Measurements from ENCODE around the gene ANKEF1.

The ANKEF1 gene

DNA sequence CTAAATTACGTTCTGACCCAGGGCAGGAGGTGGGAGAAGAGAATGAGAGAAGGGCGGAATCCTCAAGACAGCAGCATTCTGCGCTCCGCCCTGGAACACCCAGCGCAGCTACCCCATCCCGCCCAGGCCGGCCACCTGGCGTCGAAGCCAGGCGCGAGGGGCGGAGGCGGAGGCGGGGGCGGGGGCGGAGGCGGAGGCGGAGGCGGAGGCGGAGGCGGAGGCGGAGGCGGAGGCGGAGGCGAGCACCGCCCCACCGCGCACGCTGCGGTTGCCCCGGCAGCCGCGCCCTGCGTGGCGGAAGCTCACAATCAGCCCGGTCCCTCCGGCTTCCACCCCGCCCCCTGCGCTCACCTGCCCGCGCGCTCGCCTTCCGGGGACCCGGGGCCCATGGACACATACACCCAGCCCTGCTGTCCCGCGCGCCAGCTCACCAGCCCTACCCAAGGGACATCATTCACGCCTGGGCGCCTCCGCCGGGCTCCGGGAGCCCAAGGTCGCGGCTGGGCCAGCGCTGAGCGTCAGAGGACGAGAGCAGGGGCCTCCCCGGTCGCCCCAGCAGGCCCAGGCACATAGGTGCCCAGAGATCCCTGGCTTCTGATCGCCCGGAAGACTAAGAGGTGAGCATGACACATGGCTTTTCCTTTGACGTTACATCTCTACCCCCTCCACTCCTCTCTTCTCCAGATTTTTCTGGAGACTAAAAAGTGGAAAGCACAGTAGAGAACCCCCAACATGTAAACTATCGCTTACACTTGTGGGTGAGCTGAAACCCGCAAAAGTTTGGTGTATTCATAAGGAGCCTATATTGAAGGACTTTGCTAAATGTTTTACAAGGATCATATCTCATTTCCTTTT, at the start of gene ANKEF1:
ANKEF1 (plus strand) TSS at position 271 of the 855 bp plus-strand sequence. CDS start 3,315 bp downstream, outside the sequence.
- no peaks in the 10 kb centered on the region for H3K4me1 ChIP-seq (ENCODE audit: insufficient read depth, low read length)

DNA sequence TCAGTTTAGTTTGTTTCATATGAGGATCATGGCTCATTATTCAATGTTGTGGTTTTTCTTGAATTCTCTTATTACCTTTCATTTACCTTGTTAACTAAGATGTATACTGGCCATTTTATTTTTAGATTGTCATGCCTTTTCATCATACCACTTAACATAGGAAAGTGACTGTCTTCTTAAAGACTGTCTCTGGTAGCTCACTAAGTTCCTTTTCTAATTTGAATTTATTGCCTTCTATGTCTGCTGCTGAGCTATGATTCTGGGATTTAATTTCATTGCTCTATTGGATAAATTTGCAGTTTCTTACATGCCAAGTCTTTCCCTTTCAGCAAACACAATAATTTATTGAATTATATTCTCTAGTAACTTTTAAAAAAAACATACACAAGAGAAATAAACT, 49.5 kb upstream of the ANKEF1 start:
- H3K4me1 ChIP-seq (ENCODE audit: insufficient read depth, low read length) = no peaks in the 10 kb centered on the region

More for the DNA sequence above, at the start of gene ANKEF1:
- no peaks in the 10 kb centered on the region for H3K9me3 ChIP-seq (ENCODE audit: control insufficient read depth, insufficient read depth, low read length)
- peaks cover 4% of the 10 kb centered on the region; the same call in 1 of the 2 replicates for H3K36me3 ChIP-seq (ENCODE audit: insufficient read depth, low read length)
- H3K9ac ChIP-seq (ENCODE audit: low read depth, low read length) = peak within 1 kb of the TSS; percentile 79

DNA sequence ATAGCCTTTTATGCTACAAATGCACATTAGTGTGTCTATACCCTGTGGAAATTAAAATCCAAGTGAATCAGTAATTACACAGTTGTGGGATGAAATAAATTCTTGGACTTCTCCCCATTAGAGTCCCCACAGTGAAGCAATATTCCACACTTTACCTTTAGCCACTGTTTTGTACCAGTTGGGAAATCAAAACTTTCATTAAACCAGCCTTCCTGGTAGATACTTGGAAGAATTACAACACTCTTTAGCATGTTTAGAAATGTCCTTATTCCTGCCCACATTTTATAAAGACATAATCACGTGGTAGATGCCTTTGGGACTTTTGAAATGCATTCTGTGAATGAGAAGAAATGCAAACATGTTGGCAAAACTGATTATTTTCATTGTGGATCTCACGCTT, 49.0 kb upstream of the ANKEF1 start:
- H3K36me3 ChIP-seq (ENCODE audit: insufficient read depth, low read length) = no peaks in the 10 kb centered on the region
- no peaks in the 10 kb centered on the region for H3K4me1 ChIP-seq (ENCODE audit: insufficient read depth, low read length)
- no peak overlapping the region for H3K9ac ChIP-seq (ENCODE audit: low read depth, low read length)
- H3K9me3 ChIP-seq (ENCODE audit: control insufficient read depth, insufficient read depth, low read length) = no peaks in the 10 kb centered on the region

More for the DNA sequence above, 49.5 kb upstream of the ANKEF1 start:
- Histone ChIP-seq H3K36me3 (ENCODE audit: insufficient read depth, low read length) (no peaks in the 10 kb centered on the region), H3K9me3 (ENCODE audit: control insufficient read depth, insufficient read depth, low read length) (no peaks in the 10 kb centered on the region), H3K9ac (ENCODE audit: low read depth, low read length) (no peak overlapping the region)

DNA sequence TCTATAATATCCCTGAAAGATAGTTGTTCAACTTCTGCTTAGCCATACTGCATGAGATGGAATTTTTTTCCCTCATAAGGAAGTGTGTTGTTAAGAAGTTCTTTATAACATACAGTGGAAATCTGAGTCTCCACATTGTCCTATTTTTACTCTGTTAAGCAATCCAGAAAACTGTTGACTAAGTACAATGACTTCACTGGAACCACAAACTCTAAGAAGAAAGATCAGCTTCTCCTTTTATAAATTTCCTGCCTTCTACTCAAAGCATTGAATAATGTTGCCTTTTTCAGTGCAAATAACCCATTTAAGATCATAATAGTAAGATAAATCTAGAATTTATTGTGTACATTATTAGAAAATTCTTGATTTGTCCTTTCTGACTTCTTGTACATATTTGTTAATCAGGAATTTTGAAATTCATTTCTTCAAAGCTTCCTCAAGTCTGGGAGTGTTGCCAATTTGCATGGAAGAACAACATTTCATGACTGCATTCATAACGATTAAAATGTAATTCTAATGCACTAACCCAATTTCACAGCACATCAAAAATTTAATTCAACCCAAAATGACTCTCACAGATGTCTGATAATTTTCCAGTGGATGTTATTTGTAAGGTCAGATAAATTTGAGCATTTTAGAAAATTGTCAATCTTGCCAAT, 45.6 kb upstream of the ANKEF1 start:
- H3K9me3 ChIP-seq (ENCODE audit: control insufficient read depth, insufficient read depth, low read length) = no peaks in the 10 kb centered on the region
- H3K9ac ChIP-seq (ENCODE audit: low read depth, low read length) = no peak overlapping the region
- no peaks in the 10 kb centered on the region for H3K36me3 ChIP-seq (ENCODE audit: insufficient read depth, low read length)
- H3K4me1 ChIP-seq (ENCODE audit: insufficient read depth, low read length) = no peaks in the 10 kb centered on the region

DNA sequence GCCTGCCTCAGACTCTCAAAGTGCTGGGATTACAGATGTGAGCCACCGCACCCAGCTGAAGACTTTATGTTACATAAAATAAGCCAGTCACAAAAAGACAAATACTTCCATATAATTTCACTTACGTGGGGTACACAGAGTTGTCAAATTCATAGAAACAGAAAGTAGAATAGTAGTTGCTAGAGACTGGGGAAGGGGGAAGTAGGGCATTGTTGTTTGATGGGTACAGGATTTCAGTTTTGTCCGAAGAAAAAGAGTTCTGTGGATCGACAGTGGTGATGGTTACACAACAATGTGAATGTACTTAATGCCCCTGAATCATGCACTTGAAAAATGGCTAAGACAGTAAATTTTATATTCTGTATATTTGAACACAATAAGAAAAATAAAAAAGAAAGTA, 41.6 kb upstream of the ANKEF1 start:
- H3K9ac ChIP-seq (ENCODE audit: low read depth, low read length) = no peak overlapping the region
- H3K9me3 ChIP-seq (ENCODE audit: control insufficient read depth, insufficient read depth, low read length) = no peaks in the 10 kb centered on the region
- no peaks in the 10 kb centered on the region for H3K4me1 ChIP-seq (ENCODE audit: insufficient read depth, low read length)
- H3K36me3 ChIP-seq (ENCODE audit: insufficient read depth, low read length) = no peaks in the 10 kb centered on the region

DNA sequence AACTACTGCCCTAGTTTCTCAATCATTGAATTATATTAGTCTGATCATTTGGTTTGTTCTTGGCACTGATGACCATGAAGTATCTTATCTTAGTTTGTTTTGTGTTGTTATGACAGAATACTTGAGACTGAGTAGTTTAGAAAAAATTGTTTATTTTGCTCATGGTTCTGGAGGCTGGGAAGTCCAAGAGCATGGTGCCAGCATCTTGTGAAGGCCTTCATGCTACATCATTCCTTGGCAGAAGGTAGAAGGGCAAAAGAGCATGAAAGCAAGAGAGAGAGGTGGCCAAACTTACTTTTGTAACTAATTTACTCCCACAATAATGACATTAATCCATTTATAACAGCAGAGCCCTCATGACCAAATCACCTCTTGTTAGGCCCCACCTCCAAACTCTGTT, 40.1 kb upstream of the ANKEF1 start:
- H3K9ac ChIP-seq (ENCODE audit: low read depth, low read length) = no peak overlapping the region
- no peaks in the 10 kb centered on the region for H3K4me1 ChIP-seq (ENCODE audit: insufficient read depth, low read length)
- H3K9me3 ChIP-seq (ENCODE audit: control insufficient read depth, insufficient read depth, low read length) = no peaks in the 10 kb centered on the region
- no peaks in the 10 kb centered on the region for H3K36me3 ChIP-seq (ENCODE audit: insufficient read depth, low read length)

DNA sequence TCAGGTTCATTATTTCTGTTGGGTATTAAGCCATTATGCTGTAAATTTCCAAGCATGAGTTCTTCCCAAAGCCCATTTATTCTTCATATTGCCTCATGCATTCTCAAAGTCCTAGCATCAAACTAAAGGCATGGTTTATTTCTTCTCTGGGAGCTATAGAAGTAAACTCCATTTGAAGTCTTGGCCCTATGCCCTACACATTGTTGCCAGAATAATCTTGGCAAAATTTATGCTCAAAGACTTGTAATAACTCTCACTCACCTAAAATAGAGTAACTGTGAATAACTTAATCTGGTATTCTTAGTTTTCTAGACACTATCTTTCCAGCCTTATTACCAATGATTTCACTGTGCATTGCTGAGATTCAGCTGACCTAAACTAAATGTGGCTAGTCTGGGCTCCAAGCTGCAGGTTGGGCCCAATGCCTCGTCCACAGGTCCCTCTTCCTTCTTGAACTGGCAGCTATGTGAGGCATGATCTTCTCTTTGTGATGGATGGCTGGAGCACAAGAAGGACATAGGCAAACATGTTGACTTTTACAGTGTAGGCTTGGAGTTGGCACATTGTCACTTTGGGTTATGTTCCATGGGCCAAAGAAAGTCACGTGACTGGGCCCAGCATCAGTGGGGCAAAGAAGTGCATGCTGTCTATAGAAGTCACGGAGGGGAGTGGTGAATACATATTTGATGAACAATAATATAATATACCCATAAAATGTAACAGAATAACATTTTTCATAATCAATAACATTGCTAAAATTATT, 39.1 kb upstream of the ANKEF1 start:
- Histone ChIP-seq H3K4me1 (ENCODE audit: insufficient read depth, low read length) (no peaks in the 10 kb centered on the region), H3K9me3 (ENCODE audit: control insufficient read depth, insufficient read depth, low read length) (no peaks in the 10 kb centered on the region), H3K36me3 (ENCODE audit: insufficient read depth, low read length) (no peaks in the 10 kb centered on the region), H3K9ac (ENCODE audit: low read depth, low read length) (no peak overlapping the region)

DNA sequence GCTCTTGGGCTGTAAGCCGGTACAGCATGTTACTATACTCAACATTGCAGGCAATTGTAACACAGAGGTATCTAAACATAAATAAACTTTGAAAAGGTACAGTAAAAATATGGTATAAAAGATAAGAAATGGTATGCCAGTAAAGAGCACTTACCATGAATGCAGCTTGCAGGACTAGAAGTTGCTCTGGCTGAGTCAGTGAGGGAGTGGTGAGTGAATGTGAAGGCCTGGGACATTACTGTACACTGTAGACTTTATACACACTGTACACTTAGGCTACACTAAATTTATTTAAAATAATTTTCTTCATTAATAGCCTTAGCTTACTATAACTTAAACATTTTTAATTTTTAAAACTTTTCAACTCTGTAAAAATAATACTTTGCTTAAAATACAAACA, 37.8 kb upstream of the ANKEF1 start:
- Histone ChIP-seq H3K36me3 (ENCODE audit: insufficient read depth, low read length) (no peaks in the 10 kb centered on the region), H3K9ac (ENCODE audit: low read depth, low read length) (no peak overlapping the region), H3K4me1 (ENCODE audit: insufficient read depth, low read length) (no peaks in the 10 kb centered on the region), H3K9me3 (ENCODE audit: control insufficient read depth, insufficient read depth, low read length) (no peaks in the 10 kb centered on the region)

DNA sequence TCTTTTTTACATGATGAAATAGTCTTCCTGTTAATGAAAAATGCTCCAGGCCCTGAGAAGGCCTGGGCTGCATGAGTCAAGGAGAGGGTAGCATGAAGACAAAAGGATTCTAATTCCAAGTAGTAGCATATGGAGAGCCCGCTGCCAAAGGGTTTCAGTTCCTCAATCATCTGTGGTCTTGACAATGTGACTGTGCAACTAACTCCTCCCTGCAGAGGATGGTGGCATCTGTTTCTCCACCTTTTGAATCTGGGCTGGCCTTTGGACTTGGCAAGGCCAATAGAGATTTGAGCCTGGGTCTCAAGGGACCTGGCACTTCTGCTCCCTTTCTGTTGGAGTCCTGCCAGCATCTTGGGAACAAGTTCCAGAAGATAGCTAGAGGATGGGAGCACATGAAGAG, 35.1 kb upstream of the ANKEF1 start:
- Histone ChIP-seq H3K36me3 (ENCODE audit: insufficient read depth, low read length) (no peaks in the 10 kb centered on the region), H3K9ac (ENCODE audit: low read depth, low read length) (no peak overlapping the region), H3K4me1 (ENCODE audit: insufficient read depth, low read length) (no peaks in the 10 kb centered on the region), H3K9me3 (ENCODE audit: control insufficient read depth, insufficient read depth, low read length) (no peaks in the 10 kb centered on the region; the same call in 1 of the 2 replicates)

DNA sequence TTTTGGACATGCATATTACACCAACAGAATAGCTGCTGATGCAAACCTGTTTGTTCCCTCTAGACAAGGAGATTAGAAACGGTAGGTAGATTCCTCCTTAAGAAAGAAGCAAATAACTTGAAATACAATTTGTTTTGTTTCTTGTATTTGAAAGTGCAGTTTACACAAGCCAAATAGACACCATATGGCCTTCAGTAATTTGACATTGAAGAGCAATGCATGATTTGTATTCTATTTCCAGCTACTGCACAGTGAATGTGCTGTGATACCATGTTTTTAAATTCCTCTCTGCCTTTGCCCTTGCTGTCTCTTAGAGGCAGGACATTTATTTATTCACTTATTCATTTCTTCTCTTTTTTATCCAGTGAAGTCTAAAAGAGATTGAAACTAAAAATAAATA, 31.9 kb upstream of the ANKEF1 start:
- no peaks in the 10 kb centered on the region for H3K36me3 ChIP-seq (ENCODE audit: insufficient read depth, low read length)
- H3K9me3 ChIP-seq (ENCODE audit: control insufficient read depth, insufficient read depth, low read length) = no peaks in the 10 kb centered on the region; the same call in 1 of the 2 replicates
- no peak overlapping the region for H3K9ac ChIP-seq (ENCODE audit: low read depth, low read length)
- 0 out of 2 replicates have a peak, but pooled peaks cover 8% of the 10 kb centered on the region for H3K4me1 ChIP-seq (ENCODE audit: insufficient read depth, low read length)

DNA sequence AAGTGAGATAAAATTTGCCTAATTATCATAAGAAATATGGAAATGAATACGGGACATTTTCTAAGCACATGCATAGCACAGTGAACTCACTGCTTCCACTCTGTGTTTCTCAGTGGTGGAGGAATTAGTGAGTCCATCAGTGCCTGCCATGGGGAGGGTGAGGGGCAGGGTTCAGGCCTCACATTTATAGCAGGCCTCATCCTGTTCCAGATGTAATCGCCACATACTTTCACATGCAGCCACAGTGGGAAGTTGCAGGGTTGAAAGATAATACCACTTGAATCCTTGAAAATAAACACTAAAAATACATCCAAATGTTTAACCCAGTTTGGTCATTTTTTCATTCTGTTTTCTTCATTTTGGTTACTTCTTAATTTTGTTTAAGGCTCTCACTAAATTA, 29.9 kb upstream of the ANKEF1 start:
- H3K4me1 ChIP-seq (ENCODE audit: insufficient read depth, low read length) = 0 out of 2 replicates have a peak, but pooled peaks cover 8% of the 10 kb centered on the region
- H3K9me3 ChIP-seq (ENCODE audit: control insufficient read depth, insufficient read depth, low read length) = no peaks in the 10 kb centered on the region; the same call in 1 of the 2 replicates
- H3K36me3 ChIP-seq (ENCODE audit: insufficient read depth, low read length) = no peaks in the 10 kb centered on the region
- H3K9ac ChIP-seq (ENCODE audit: low read depth, low read length) = no peak overlapping the region

DNA sequence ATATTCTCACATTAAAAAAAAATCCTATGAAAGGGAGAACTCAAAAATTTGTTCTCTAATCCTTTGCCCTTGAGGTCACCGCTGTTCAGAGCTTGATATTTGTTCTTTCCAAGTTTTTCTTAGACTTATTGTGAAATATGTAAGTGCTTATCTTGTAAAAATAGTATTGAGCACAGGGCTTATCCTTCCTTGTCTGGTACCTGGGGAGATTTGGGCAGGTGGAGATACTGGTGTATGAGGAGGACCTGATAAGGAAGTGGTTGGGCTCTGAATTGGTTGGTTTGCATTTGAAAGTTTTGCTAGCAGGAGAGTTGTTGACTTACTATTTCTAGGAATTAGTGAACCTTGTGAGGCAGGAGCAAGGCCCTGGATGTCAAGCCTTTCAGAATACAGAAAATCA, 28.9 kb upstream of the ANKEF1 start:
- Histone ChIP-seq H3K36me3 (ENCODE audit: insufficient read depth, low read length) (no peaks in the 10 kb centered on the region), H3K9ac (ENCODE audit: low read depth, low read length) (no peak overlapping the region), H3K4me1 (ENCODE audit: insufficient read depth, low read length) (0 out of 2 replicates have a peak, but pooled peaks cover 8% of the 10 kb centered on the region), H3K9me3 (ENCODE audit: control insufficient read depth, insufficient read depth, low read length) (no peaks in the 10 kb centered on the region; the same call in 1 of the 2 replicates)

DNA sequence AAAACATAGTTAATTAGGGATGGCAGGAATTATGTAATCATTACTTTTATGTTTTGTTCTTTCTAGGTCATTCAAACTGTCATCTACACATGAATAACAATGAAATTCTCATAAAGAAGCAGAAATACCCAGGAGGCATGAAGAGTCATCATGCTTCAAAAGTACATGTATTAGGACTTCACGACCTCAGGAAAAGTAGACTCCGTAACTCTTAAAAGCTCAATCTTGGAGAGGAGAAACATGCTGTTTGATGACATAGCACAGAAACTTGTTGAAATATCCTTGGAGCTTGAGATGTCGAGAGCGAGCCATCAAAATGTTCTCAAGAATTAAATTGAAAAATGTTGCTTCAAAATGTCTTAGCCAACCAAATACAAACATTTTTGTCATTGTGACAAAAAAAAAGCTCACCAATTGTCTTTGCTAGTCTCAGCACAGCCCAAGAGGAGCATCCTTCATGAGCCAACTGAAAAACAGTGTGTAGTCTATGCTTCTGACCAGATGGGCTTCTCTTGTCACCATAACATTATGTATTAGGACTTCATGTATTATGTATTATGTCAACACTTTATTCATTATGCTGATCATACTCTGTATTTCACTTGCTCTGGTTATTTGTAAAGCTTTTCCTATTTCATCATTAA, 28.2 kb upstream of the ANKEF1 start:
- Histone ChIP-seq H3K4me1 (ENCODE audit: insufficient read depth, low read length) (0 out of 2 replicates have a peak, but pooled peaks cover 8% of the 10 kb centered on the region), H3K36me3 (ENCODE audit: insufficient read depth, low read length) (no peaks in the 10 kb centered on the region), H3K9ac (ENCODE audit: low read depth, low read length) (no peak overlapping the region), H3K9me3 (ENCODE audit: control insufficient read depth, insufficient read depth, low read length) (no peaks in the 10 kb centered on the region; the same call in 1 of the 2 replicates)

DNA sequence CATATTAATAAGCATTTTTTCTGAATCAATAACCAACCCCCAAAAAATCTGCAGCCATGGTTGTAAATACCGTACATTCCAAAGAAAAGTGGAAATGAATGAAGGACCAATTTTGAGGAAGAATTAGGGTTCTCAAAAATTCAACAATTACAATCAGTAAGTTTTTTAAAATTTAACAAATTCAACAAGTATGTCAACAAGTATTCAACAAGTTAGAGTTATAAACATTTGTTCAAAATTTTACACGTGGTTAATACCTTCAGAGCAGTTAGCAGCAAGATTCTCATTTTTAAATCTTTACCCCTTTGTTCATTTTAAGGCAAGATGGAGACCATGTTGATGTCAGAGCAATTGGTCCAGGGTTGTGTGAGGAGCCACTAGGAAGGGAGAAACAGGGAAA, 27.6 kb upstream of the ANKEF1 start:
- 0 out of 2 replicates have a peak, but pooled peaks cover 8% of the 10 kb centered on the region for H3K4me1 ChIP-seq (ENCODE audit: insufficient read depth, low read length)
- H3K9ac ChIP-seq (ENCODE audit: low read depth, low read length) = no peak overlapping the region
- H3K36me3 ChIP-seq (ENCODE audit: insufficient read depth, low read length) = no peaks in the 10 kb centered on the region
- H3K9me3 ChIP-seq (ENCODE audit: control insufficient read depth, insufficient read depth, low read length) = no peaks in the 10 kb centered on the region; the same call in 1 of the 2 replicates
